T-helper 1 cell (primary cell): ENCODE measurements around the gene IPO4.
"Not testable (repeated sequence)": the region's sequence is repeated elsewhere in the genome, so short reads cannot be mapped to it uniquely, and the experiment has no call there.

Experiments used
- DNase-seq, 5 donors: peaks; one replicate each; pipeline ENCODE4 v3.0.0-alpha.2; 2012 to 2020
- total RNA-seq, 4 donors: gene quantifications; one replicate each; lab custom pipeline; 2026; lab: John Stamatoyannopoulos, UW

Gene IPO4
- total RNA-seq: 3.0 to 5.6 (median 3.4) reads per million in 4 donors

- peak; percentile 92 to 96 (median 94) for DNase-seq
Measured at GRCh38 chr14:24188251-24189058, at the start of gene IPO4. Gene IPO4, minus strand, starts transcription at chr14:24188816. Its CDS starts 29 bp downstream, at chr14:24188787.

GRCh38 chr14:24238123-24238522 lies 49.5 kb upstream of the IPO4 start:
- no peak for DNase-seq

- no peak for DNase-seq
Measured at GRCh38 chr14:24237463-24237955, 48.9 kb upstream of the IPO4 start.

- no peak for DNase-seq
Measured at GRCh38 chr14:24236689-24237462, 48.3 kb upstream of the IPO4 start.

GRCh38 chr14:24235804-24236688 lies 47.4 kb upstream of the IPO4 start:
- DNase-seq: no peak

- no peak for DNase-seq
Measured at GRCh38 chr14:24234095-24235005, 45.7 kb upstream of the IPO4 start.

GRCh38 chr14:24233538-24233866 lies 44.9 kb upstream of the IPO4 start:
- DNase-seq: no peak

GRCh38 chr14:24232645-24233537 lies 44.3 kb upstream of the IPO4 start, which contains the start of gene GMPR2:
Gene GMPR2, plus strand, starts transcription at chr14:24232929. Its CDS starts 325 bp downstream, at chr14:24233254.
- DNase-seq: no peak

GRCh38 chr14:24232121-24232644 lies 43.6 kb upstream of the IPO4 start, which contains the start of gene NEDD8:
Gene NEDD8, minus strand, starts transcription at chr14:24232367. Its CDS starts 100 bp downstream, at chr14:24232267.
- DNase-seq: peak; percentile 69 to 94 (median 84)

- no peak for DNase-seq
Measured at GRCh38 chr14:24231263-24232120, 42.9 kb upstream of the IPO4 start.

GRCh38 chr14:24228902-24229301 lies 40.3 kb upstream of the IPO4 start:
- no peak for DNase-seq

GRCh38 chr14:24226473-24226872 lies 37.9 kb upstream of the IPO4 start:
- DNase-seq: no peak

- DNase-seq: no peak
Measured at GRCh38 chr14:24224618-24225071, 36.0 kb upstream of the IPO4 start.

- not testable (repeated sequence) for DNase-seq
Measured at GRCh38 chr14:24222987-24223386, 34.4 kb upstream of the IPO4 start.

- no peak for DNase-seq
Measured at GRCh38 chr14:24219521-24219920, 30.9 kb upstream of the IPO4 start.

- no peak for DNase-seq
Measured at GRCh38 chr14:24219080-24219479, 30.5 kb upstream of the IPO4 start.

GRCh38 chr14:24216876-24217275 lies 28.3 kb upstream of the IPO4 start:
- not testable (repeated sequence) for DNase-seq

GRCh38 chr14:24216345-24216699 lies 27.7 kb upstream of the IPO4 start:
- no peak for DNase-seq
